HCT116 (cell line): Measurements from ENCODE around the gene KCNIP3. TPM values are rescaled to one million over a fixed set of nuclear protein-coding genes. Genes with fewer than 3 reads are reported as not detected.

Experiments used
- ATAC-seq: fragments of 200-7000 bp; cut with Tn5 transposase; 2 replicates; pipeline ENCODE4 v1.9.1; 2020; ENCODE audit warnings: mild to moderate bottlenecking, moderate library complexity
- BruUV-seq: library from RNA; stranded (reverse); fragments of 400-500 nt; replicated peaks from 2 replicates; lab custom pipeline; 2021; lab: Mats Ljungman, UMichigan
- CTCF ChIA-PET: fragments of 300-600 bp; sonication (Branson Sonifier 250); formaldehyde crosslinking; loops from one replicate; lab custom pipeline; 2021; ENCODE audit warnings: antibody characterized with exemption; lab: Charles Lee
- POLR2A ChIA-PET: fragments of 300-600, 350-600 bp; sonication (Branson Sonifier 250); formaldehyde crosslinking; loops from one replicate; lab custom pipeline; 2021; ENCODE audit warnings: antibody characterized with exemption; lab: Charles Lee
- RAD21 ChIA-PET, 2 experiments: fragments of 300-600 bp; sonication (Branson Sonifier 250); formaldehyde crosslinking; loops; one replicate each; lab custom pipeline; 2023; ENCODE audit warnings: low total read pairs in 2 of 2; ENCODE audit not compliant: uncharacterized antibody in 2 of 2, unreplicated experiment in 2 of 2, low non-redundant PET in 1 of 2; lab: Charles Lee
- DNase-seq: peaks from one replicate; pipeline ENCODE4 v3.0.0-alpha.2; 2010; ENCODE audit warnings: low read depth, low spot score
- H2AFZ ChIP-seq: fragments of 200-600 bp; shearing (Covaris generic), sonication (generic); 2 replicates; pipeline ENCODE4 v1.6.1; 2017; ENCODE audit warnings: low read depth, mixed run types, mixed read lengths, antibody characterized with exemption, low read length; ENCODE audit not compliant: poor library complexity, severe bottlenecking
- H3K27ac ChIP-seq: 2 replicates; pipeline ENCODE4 v1.5.1; 2012; ENCODE audit warnings: low read depth, low read length
- H3K27me3 ChIP-seq: fragments of 200-600 bp; sonication (generic); 2 replicates; pipeline ENCODE4 v1.6.1; 2016; ENCODE audit warnings: mixed run types, low read length, mixed read lengths; ENCODE audit not compliant: insufficient read depth
- H3K36me3 ChIP-seq, 2 experiments: fragments of 200-500 bp in 1 of 2; fragments of 200-600 bp in 1 of 2; sonication (Bioruptor generic) in 1 of 2; sonication (generic) in 1 of 2; 2 replicates each; pipeline versions ENCODE4 v1.5.1 to v1.6.1; 2014 to 2016; ENCODE audit warnings: low read length in 2 of 2, inconsistent platforms in 1 of 2, mixed read lengths in 1 of 2, mixed run types in 1 of 2; ENCODE audit not compliant: insufficient read depth in 2 of 2, control insufficient read depth in 1 of 2
- H3K4me1 ChIP-seq, 2 experiments: fragments of 200-600 bp in 1 of 2; sonication (generic) in 1 of 2; 2 replicates each; pipeline versions ENCODE4 v1.5.1 to v1.6.1; 2012 to 2017; ENCODE audit warnings: low read length in 2 of 2, inconsistent platforms in 1 of 2, mild to moderate bottlenecking in 1 of 2, mixed read lengths in 1 of 2, mixed run types in 1 of 2, moderate library complexity in 1 of 2; ENCODE audit not compliant: insufficient read depth in 2 of 2, control insufficient read depth in 1 of 2
- H3K4me2 ChIP-seq: fragments of 200-600 bp; sonication (generic); 2 replicates; pipeline ENCODE4 v1.6.1; 2017; ENCODE audit warnings: mixed run types, low read length, mixed read lengths
- H3K4me3 ChIP-seq, 2 experiments: fragments of 200-600 bp in 1 of 2; sonication (generic) in 1 of 2; replicated peaks in 1 of 2; 2 replicates each; pipeline ENCODE4 v1.5.1; 2011 to 2016; ENCODE audit warnings: low read length in 2 of 2, control low read depth in 1 of 2, low read depth in 1 of 2, mild to moderate bottlenecking in 1 of 2, mixed read lengths in 1 of 2, mixed run types in 1 of 2
- H3K79me2 ChIP-seq: fragments of 200-600 bp; sonication (generic); 2 replicates; pipeline ENCODE4 v1.6.1; 2017; ENCODE audit warnings: mild to moderate bottlenecking, mixed run types, low read length, moderate library complexity, mixed read lengths; ENCODE audit not compliant: insufficient read depth
- H3K9ac ChIP-seq: fragments of 200-600 bp; sonication (generic); 2 replicates; pipeline ENCODE4 v1.6.1; 2016; ENCODE audit warnings: low read length, mixed read lengths
- H3K9me2 ChIP-seq: fragments of 200-600 bp; sonication (generic), shearing (Covaris generic); 2 replicates; pipeline ENCODE4 v1.6.1; 2017; ENCODE audit warnings: mixed run types, mild to moderate bottlenecking, moderate library complexity; ENCODE audit not compliant: insufficient read depth
- H3K9me3 ChIP-seq, 2 experiments: fragments of 200-500 bp in 1 of 2; fragments of 200-600 bp in 1 of 2; sonication (Bioruptor generic) in 1 of 2; sonication (generic) in 1 of 2; 2 replicates each; pipeline ENCODE4 v1.6.1; 2014 to 2017; ENCODE audit warnings: low read length in 2 of 2, mixed read lengths in 2 of 2, inconsistent platforms in 1 of 2, low read depth in 1 of 2, mild to moderate bottlenecking in 1 of 2, mixed run types in 1 of 2, moderate library complexity in 1 of 2; ENCODE audit not compliant: control insufficient read depth in 1 of 2, insufficient read depth in 1 of 2
- H4K20me1 ChIP-seq: fragments of 200-600 bp; sonication (generic), shearing (Covaris generic); 2 replicates; pipeline ENCODE4 v1.6.1; 2017; ENCODE audit warnings: mixed run types, mild to moderate bottlenecking, moderate library complexity; ENCODE audit not compliant: insufficient read depth
- ATF3 ChIP-seq: IDR thresholded peaks from 2 replicates; pipeline ENCODE4 v1.6.1; 2012
- CEBPB ChIP-seq: IDR thresholded peaks from 2 replicates; pipeline ENCODE4 v1.6.1; 2012; ENCODE audit warnings: low read depth
- EGR1 ChIP-seq: IDR thresholded peaks from 2 replicates; pipeline ENCODE4 v1.6.1; 2012; ENCODE audit warnings: low read depth
- ELF1 ChIP-seq: IDR thresholded peaks from 2 replicates; pipeline ENCODE4 v1.6.1; 2012; ENCODE audit warnings: low read depth, borderline replicate concordance
- EZH2 ChIP-seq: fragments of 200-600 bp; sonication (generic); IDR thresholded peaks from 2 replicates; pipeline ENCODE4 v1.6.1; 2017; ENCODE audit warnings: antibody characterized with exemption, mixed run types
- EZH2phosphoT487 ChIP-seq: fragments of 200-600 bp; IDR thresholded peaks from 2 replicates; pipeline ENCODE4 v1.6.1; 2018; ENCODE audit warnings: antibody characterized with exemption, borderline replicate concordance
- FOSL1 ChIP-seq: IDR thresholded peaks from 2 replicates; pipeline ENCODE4 v1.6.1; 2012; ENCODE audit warnings: low read depth
- JUND ChIP-seq: IDR thresholded peaks from 2 replicates; pipeline ENCODE4 v1.6.1; 2012
- POLR2A ChIP-seq: IDR thresholded peaks from 2 replicates; pipeline ENCODE4 v1.7.0; 2011; ENCODE audit warnings: borderline replicate concordance; ENCODE audit not compliant: insufficient read depth, insufficient read length; ENCODE audit errors: extremely low read depth
- POLR2AphosphoS5 ChIP-seq: IDR thresholded peaks from 2 replicates; pipeline ENCODE4 v1.6.1; 2011; ENCODE audit warnings: mild to moderate bottlenecking, low read depth, low read length, moderate library complexity
- SIN3A ChIP-seq: IDR thresholded peaks from 2 replicates; pipeline ENCODE4 v1.6.1; 2012; ENCODE audit warnings: low read depth
- SP1 ChIP-seq: IDR thresholded peaks from 2 replicates; pipeline ENCODE4 v1.6.1; 2012; ENCODE audit warnings: low read depth
- SRF ChIP-seq: IDR thresholded peaks from 2 replicates; pipeline ENCODE4 v1.6.1; 2012; ENCODE audit warnings: low read depth
- TCF7L2 ChIP-seq: IDR thresholded peaks from 2 replicates; pipeline ENCODE4 v1.7.0; 2011; ENCODE audit warnings: borderline replicate concordance, inconsistent platforms; ENCODE audit not compliant: insufficient read depth, insufficient read length; ENCODE audit errors: extremely low read depth
- YY1 ChIP-seq: IDR thresholded peaks from 2 replicates; pipeline ENCODE4 v1.6.1; 2011; ENCODE audit warnings: low read length, low read depth, moderate library complexity, mild to moderate bottlenecking; ENCODE audit not compliant: insufficient replicate concordance; ENCODE audit errors: extremely low read depth
- ZNF274 ChIP-seq: fragments of 200-500 bp; sonication (Bioruptor generic); IDR thresholded peaks from 2 replicates; pipeline ENCODE4 v1.6.1; 2014; ENCODE audit warnings: mild to moderate bottlenecking, low read depth, low read length, inconsistent platforms
- intact Hi-C: fragments of 100-400 bp; cut with micrococcal nuclease; formaldehyde crosslinking; loops from 2 replicates; pipeline ENCODE4 v1.10.0; 2022
- total RNA-seq: library from RNA; stranded (reverse); gene quantifications from one replicate; pipeline ENCODE4 v1.2.1, GENCODE V29; 2021; ENCODE audit not compliant: unreplicated experiment
- TF ChIP-seq, protein P1 (sequence below): IDR thresholded peaks from 2 replicates; pipeline ENCODE4 v1.6.1; 2012

The KCNIP3 gene
- total RNA-seq, 1 experiment from 2014 or later = 3.1 TPM

GRCh38 chr2:95353055-95353575, 56.0 kb downstream of the KCNIP3 start:
- Histone ChIP-seq H3K4me2 (no peak overlapping the region), H4K20me1 (no peaks in the 10 kb centered on the region), H3K36me3 (no peaks in the 10 kb centered on the region), H3K27me3 (no peaks in the 10 kb centered on the region)
- no TSS peak for BruUV-seq
- CTCF ChIA-PET = no interaction called here
- TF ChIP-seq ELF1 (no peak), EZH2 (no peak), POLR2AphosphoS5 (no peak), FOSL1 (no peak), JUND (no peak), TCF7L2 (no peak), ATF3 (no peak), EGR1 (no peak), SP1 (no peak), CEBPB (no peak), POLR2A (no peak), SRF (no peak), ZNF274 (no peak), EZH2phosphoT487 (no peak), YY1 (no peak), SIN3A (no peak)
- TF ChIP-seq, protein P1, sequence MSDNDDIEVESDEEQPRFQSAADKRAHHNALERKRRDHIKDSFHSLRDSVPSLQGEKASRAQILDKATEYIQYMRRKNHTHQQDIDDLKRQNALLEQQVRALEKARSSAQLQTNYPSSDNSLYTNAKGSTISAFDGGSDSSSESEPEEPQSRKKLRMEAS = no peak
- TF ChIP-seq, all 23 proteins: peak for 0
- ATAC-seq = no peak
- Histone ChIP-seq H3K9ac (no peak overlapping the region), H3K4me1 (no peaks in the 10 kb centered on the region), H3K9me3 (no peaks in the 10 kb centered on the region), H3K9me2 (no peaks in the 10 kb centered on the region), H3K4me3 (no peak overlapping the region), H2AFZ (no peak overlapping the region), H3K27ac (no peak overlapping the region), H3K79me2 (no peaks in the 10 kb centered on the region)
- DNase-seq = no peak
- intact Hi-C loops = no loop called here
- RAD21 ChIA-PET = no interaction called here
- POLR2A ChIA-PET = no interaction called here
